ENCODE data around the gene DLEC1.
"Not testable (repeated sequence)": the region's sequence is repeated elsewhere in the genome, so short reads cannot be mapped to it uniquely, and the experiment has no call there.

Gene DLEC1

DNA sequence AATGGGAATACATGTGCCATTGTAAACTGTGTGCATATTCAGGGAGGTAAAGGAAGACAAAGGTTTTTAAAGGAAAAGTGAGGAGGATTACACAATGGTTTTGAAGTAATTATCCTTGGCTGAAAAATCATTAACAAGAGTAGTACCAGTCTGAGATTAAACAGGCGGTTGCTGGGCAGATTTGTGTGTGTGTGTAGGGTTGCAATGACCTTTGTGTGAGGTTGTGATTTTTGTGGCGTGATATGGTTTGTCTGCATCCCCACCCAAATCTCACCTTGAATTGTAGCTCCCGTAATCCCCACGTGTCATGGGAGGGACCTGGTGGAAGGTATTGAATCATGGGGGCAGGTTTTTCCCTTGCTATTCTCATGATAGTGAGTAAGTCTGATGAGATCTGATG, 7.0 kb downstream of the DLEC1 start:
- no peak for DNase-seq

DNA sequence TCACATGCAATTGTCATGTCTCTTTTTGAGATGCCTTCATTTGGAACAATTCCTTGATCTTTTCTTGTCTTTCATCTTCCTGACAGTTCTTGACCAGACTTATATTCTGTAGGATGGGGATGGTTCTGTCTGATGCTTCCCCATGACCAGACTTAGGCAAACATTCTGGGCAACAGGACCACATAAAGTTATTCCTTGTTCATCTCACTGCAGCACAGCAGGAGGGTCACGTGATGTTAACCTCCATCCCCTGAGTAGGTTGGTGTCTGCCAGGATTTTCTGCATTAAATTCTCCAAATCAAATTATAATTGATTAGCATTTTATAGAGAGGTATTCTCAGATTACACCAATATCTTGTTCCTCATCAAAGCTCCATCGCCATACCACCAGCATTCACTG, 7.8 kb downstream of the DLEC1 start:
- DNase-seq = no peak

DNA sequence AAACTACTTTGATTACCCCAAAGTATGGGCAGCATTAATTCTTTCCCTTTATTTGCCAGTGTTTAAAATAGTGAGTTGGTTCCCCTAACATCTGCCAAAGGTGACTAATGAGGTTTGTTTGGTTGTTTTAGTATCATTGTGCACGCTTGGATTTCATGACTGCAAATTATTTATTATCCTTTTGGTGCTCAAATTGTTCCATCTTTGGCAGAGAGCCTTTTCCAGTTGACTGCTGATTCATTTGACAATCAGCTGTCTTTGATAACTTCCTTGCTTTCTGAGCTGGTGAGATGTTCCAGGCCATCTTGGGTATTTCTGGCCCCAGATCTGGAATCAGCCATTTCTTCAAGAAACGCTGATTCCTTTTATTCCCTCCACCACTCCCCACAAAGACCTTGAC, 8.9 kb downstream of the DLEC1 start:
- no peak for DNase-seq

DNA sequence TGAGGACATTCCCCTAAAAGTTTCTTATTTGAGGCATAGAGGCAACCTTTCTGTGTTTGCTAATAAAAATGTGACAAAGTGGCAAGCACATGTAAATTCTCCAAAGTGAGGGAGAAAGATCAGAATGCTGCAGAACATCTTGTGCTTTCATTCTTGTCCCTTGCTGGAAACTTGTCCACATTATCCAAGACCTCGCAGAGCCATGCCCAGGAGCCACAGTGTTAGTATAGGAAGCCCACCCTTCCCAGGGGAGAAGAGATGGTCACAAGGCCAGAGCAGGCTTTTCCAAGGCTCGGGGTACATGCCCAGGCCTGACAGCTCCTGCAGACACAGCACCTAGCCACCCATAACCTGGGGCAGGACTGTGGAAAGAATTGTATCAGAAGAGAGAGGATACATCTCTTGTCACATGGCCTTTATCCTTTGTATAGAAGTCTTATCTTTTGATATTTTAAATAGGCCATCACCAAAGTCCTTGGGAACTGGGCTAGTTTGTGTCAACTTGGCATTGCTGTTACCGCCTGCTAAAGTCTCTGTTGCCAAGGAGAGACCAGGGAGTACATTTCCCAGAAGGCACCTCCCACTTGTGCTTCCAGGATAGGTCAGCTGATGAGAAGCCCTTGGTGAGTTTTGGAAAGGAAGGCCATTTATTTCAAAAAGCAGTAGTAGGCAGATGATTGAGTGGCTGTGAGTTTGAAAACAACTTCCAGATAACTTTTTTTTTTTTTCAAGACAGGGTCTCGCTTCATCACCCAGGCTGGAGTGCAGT, 10.5 kb downstream of the DLEC1 start:
- no peak for DNase-seq

DNA sequence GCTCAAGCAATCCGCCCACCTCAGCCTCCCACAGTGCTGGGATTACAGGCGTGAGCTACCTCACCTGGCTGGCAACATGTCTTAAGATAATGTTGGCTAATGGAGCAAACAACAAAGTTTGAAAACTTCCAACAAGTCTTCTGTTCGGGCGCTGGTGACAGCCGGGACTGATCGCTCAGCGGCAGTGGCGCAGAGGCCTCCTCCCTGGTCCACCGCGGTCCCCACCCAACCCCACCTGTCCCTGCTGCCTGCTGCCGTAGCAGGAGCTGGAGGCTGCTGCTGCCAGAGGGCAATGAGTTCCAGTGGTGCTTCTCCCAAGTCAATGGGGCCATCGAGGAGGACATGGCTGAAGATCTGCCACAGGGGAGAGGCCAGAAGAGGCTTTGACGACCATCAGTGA, 12.1 kb downstream of the DLEC1 start:
- no peak for DNase-seq

DNA sequence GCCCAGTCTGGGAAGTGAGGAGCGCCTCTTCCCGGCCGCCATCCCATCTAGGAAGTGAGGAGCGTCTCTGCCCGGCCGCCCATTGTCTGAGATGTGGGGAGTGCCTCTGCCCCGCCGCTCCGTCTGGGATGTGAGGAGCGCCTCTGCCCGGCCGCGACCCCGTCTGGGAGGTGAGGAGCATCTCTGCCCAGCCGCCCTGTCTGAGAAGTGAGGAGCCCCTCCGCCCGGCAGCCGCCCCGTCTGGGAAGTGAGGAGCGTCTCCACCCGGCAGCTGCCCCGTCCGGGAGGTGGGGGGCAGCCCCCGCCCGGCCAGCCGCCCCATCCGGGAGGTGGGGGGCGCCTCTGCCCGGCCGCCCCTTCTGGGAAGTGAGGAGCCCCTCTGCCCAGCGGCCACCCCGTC, 14.3 kb downstream of the DLEC1 start:
- DNase-seq = not testable (repeated sequence)

DNA sequence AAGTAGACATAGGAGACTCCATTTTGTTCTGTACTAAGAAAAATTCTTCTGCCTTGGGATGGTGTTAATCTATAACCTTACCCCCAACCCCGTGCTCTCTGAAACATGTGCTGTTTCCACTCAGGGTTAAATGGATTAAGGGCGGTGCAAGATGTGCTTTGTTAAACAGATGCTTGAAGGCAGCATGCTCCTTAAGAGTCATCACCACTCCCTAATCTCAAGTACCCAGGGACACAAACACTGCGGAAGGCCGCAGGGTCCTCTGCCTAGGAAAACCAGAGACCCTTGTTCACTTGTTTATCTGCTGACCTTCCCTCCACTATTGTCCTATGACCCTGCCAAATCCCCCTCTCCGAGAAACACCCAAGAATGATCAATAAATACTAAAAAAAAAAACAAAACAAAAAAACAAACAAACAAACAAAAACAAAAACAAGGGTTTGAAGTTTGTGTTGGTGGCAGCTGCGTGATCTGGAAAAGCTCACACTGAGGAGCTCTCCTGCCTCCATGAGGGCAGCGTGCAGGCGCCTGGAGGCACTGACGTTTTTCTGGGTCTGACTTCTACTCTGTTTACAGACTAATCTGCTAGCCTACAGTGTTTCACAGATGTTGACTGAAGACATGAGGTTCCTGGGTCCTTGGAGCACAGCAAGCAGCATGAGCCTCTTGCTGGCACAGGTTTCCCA, 14.9 kb downstream of the DLEC1 start:
- DNase-seq = not testable (repeated sequence)

DNA sequence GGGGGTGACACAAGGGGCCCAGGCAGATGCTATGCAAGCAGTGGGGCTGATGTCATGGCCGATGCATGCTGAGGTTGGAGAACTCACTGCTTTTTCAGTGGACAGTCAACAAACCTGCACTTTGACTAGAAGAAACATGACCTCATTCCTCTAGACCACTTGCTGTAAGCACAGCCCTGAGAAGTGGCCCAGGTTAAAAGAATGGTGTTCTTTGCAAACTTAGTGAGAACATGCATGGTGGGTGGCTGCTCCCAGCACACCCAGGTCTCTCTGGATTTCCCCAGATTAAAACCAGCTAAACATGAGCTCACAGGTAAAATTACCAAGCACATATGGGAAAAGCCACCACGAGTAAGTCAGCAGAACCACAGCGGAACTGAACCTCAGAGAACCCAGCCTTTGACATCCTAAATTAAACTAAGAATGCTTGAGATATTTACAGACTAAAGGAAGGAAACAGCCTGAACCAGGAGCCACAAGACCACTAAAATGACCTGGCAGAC, 15.5 kb downstream of the DLEC1 start:
- peak; percentile 9 for DNase-seq

DNA sequence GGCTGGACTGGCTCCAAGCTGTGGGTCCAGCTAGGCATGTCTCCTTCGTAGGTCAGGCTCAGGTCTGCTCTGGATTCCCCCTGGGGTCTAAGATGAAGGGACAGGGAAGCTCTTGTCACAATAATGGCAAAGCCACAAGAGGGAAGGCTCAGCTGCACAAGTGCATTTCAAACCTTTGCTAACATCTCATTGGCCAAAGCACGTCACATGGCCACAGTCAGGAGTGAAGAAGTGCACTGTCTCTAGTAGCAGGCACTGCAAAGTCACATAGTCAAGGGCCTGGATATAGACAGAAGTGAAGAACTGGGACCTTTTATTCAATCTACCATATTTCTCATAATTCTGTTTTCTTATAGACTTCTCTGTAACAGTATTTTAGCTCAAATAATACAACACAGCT, 20.1 kb downstream of the DLEC1 start:
- no peak for DNase-seq

DNA sequence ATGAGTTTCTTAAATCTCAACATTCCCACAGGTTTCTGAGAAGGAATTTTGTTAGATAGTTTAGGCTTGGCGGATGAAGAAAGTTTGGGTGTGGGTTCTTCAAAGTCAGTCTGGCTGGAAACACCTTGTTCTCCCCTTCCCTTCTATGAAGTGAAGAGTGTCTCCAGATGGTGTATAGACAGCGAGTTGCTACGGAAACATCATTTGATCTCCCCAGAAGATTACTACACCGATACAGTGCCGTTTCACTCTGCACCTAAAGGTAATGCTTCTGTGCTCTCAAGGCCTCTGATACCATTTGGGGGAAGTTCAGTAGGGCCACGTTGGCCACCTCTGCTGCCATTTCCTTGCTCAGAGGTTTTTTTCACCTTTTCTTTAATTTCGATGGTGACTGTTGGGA, 20.6 kb downstream of the DLEC1 start:
- no peak for DNase-seq

DNA sequence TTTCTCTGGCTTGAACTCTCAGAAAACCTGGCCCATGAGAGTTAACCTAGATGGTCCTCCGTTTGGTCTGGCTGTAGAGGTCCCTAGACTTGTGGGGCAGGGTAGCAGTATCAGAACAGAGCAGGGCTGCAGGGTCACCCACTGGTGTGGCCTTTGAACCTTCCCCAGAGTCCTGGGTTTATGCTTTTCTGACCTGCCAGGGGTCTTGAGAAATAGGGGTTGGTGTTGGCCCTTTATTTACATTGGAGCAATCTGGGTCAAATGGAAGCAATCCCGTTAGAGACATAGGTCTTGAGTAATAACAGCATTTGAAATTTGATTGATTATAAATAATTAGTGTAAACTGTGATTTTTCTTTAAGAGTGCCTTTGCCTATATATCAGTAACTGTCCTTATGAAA, 23.8 kb downstream of the DLEC1 start:
- DNase-seq = no peak

DNA sequence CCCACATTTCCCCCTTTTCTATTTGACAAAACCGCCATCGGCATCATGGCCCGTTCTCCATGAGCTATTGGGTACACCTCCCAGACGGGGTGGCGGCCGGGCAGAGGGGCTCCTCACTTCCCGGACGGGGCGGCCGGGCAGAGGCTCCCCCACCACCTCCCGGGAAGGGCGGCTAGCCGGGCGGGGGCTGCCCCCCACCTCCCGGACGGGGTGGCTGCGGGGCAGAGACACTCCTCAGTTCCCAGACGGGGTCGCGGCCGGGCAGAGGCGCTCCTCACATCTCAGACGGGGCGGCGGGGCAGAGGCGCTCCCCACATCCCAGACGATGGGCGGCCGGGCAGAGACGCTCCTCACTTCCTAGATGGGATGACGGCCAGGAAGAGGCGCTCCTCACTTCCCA, 25.4 kb downstream of the DLEC1 start:
- DNase-seq = not testable (repeated sequence)

DNA sequence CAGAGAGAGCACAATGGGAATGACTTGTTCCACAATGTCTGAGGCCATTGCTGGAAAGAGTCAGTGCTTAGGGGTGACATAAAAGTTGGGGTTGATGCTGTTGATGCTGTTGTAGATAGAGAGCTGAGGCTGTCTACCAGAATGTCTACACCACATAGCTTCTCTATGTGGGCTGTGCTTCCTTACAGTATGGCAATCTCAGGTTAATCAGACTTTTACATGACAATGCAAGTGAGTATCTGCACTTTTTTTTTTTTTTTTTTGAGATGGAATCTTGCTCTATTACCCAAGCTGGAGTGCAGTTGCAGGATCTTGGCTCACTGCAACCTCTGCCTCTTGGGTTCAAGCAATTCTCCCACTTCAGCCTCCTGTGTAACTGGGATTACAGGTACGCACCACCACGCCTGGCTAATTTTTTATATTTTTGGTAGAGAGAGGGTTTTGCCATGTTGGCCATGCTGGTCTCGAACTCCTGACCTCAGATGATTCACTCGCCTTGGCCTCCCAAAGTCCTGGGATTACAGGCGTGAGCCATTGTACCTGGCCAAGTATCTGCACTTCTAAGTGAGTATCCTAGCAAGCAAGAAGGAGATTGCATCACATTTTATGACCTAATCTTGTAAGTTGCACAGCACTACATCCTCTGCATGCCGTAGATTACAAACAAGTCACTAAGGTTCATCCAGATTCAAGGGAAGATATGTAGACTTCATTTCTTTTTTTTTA, 28.7 kb downstream of the DLEC1 start:
- DNase-seq = no peak

DNA sequence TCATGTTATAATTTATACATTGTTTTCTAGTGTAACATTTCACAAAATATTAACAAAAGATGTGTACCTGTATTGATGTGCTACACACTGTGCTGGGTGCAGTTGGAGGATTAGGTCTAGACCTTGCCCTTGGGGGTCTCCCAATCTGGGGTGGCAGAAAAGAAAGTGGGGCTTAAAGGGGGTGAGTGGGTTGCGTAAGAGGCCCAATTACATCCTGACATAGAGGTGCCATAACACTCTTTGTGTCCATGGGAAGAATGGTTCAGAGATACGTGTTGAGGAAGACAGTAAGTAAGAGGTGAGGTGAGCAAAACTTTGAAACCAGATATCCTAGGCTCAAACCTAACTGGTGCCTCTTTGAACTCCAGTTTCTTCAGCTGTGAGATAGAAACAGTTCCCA, 31.0 kb downstream of the DLEC1 start:
- DNase-seq = no peak

DNA sequence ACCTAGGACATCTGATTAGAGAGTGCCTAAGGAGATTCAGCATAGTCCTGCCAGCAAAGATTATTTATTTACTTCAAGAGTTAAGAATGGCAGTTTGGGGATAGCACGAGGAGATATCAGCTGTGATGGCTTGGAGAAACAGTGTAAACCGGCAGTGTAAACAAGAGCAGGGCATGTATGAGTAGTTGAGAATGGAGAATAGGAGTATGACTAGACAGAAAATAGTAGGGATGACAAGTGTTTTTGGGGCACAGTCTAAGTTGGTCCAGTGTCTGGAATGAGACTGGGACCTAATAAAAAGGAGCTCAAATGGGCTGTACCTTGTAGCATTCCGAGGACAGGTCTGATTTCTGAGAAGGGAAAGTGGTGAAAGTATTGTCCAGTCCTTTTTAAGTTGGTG, 38.1 kb downstream of the DLEC1 start:
- DNase-seq = not testable (repeated sequence)

DNA sequence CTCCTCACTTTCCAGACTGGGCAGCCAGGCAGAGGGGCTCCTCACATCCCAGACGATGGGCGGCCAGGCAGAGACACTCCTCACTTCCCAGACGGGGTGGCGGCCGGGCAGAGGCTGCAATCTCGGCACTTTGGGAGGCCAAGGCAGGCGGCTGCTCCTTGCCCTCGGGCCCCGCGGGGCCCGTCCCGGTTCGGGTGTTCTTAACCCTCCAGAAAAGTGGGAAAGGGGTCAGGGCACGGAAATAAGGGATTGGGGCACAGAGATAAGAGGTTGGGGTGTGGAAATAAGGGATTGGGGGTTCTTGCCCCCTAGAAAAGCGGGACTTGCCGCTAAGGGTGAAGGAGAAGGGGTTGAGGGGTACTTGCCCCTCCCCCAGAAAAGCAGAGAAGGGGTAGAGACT, 43.3 kb downstream of the DLEC1 start:
- DNase-seq = not testable (repeated sequence)

DNA sequence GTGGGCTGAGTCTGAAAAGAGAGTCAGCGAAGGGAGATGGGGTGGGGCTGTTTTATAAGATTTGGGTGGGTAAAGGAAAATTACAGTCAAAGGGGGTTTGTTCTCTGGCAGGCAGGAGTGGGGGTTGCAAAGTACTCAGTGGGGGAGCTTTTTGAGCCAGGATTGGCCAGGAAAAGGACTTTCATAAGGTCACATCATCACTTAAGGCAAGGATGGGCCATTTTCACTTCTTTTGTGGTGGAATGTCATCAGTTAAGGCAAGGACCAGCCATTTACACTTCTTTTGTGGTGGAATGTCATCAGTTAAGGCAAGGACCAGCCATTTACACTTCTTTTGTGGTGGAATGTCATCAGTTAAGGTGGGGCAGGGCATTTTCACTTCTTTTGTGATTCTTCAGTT, 44.2 kb downstream of the DLEC1 start:
- not testable (repeated sequence) for DNase-seq

DNA sequence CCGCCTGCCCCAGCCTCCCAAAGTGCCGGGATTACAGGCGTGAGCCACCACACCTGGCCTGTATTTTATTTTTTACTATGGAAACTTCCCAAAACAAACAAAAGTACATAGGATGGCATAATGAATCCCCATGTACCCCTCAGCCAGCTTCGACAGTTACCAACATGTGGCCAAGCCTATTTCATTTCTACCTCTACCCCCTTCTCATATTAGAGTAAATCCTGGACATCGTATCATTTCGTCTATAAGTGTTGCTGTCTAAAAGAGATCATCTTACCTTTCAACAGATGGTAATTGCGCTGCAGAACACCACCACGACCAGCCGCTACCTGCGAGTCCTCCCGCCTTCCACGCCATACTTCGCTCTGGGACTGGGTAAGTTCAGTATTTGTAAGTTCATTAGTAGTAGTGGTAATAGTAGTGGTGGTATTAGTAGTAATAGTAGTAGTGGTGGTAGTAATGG, 44.9 kb downstream of the DLEC1 start:
- no peak for DNase-seq

DNA sequence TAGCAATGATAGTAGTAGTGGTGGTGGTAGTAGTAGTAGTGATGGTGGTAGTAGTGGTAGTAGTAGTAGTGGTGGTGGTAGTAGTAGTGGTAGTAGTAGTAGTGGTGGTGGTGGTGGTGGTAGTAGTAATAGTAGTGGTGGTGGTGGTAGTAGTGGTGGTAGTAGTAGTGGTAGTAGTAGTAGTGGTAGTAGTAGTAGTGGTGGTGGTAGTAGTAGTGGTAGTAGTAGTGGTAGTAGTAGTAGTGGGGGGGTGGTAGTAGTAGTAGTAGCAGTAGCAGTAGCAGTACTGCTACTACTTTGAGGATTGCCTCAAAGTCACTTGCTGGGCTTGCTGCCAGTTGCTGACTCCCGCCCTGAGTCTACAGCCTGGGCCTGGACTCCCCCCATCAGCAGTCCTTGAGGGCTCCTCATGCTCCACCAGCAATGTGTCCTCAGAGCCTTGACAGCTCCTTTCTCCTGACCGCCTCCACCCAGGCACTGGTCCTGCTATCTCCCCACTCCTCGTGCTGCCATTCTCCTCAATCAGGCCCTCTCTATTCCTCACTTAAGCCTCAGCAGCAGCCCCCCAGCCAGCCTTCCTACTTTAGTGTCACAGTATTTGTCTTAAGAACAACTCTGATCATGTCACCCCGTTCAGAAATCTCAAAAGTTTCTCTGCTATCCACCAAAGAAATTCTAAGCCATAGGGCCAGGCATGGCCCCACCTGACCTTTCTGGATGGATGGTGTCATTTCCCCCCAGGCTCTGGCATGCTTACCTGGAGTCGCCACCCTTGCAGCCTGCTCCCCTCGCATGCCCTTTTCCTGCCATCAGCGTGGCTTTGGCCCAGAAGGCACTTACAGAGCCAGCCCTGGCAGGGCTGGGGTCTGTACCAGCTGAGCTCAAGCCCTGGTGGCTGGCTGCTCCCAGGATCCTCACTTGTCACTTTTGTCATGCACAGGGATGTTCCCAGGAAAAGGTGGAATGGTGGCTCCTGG, 45.6 kb downstream of the DLEC1 start:
- peak; percentile 20 for DNase-seq

DNA sequence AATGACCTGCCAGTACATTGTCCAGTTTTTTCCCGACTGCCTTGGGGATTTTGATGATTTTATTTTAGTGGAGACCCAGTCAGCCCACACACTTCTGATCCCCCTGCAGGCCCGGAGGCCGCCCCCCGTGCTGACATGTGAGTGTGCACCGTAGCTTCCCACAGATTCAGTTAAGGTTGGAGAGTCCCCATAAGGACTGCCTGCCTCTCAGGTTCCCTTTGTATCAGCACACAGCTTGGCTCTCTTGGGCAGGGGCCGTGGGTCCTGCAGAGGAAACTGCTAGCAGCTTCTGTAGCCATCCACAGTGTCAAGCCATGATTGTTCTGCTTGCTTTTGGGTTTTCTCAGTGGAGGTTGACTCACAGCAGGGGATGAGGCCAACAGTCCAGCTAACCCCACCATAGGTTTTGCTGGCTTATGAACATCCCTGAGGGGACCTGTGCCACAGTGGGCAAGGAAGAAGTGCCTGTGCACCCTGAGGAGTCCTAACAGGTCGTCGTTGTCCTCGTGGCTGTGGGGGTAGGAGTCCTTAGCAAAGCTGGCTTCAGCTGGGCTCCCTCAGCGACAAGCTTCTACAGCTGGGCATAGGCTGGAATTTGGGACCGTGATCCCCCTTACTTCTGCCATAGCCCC, 46.4 kb downstream of the DLEC1 start:
- no peak for DNase-seq

DNA sequence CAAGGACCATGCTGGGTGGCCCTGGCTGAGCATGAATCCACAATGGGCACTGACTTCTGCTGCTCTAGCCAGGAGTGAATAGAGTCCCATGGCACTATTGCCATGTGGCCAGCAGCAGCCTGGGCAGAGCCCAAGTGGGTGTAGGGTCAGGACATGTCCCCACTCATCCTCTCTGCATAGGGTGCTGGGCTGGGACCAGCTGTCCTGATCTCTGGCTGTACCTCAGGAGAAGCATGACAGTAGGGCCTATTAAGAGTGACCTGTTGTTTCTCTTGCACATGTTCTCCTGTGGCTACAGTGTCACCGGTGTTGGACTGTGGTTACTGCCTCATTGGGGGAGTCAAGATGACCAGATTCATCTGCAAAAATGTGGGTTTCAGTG, 46.9 kb downstream of the DLEC1 start:
- DNase-seq = no peak

DNA sequence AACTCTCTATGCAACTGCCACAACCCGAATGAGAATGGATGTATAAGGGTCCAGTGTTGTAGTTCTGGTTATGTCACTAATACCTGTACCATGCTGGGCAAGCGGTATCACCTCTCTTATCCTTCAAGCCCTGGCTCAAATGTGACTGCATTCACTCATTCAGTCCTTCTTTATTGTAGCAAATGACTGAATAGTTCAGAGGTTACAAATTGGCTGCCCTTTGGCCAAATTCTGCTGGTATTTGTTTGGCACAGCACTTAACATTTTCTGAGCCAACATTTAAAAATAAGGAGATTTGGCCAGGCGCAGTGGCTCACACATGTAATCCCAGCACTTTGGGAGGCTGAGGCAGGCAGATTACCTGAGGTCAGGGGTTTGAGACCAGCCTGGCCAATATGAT, 47.5 kb downstream of the DLEC1 start:
- no peak for DNase-seq
